HG03342 (cell line): Measurements from ENCODE around the gene DZANK1.
A peak's percentile ranks its signal among the peaks of the same experiment; 100 is the strongest.
"Not testable (repeated sequence)": the region's sequence is repeated elsewhere in the genome, so short reads cannot be mapped to it uniquely, and the experiment has no call there.

ENCODE experiments used
- ATAC-seq: cut with Tn5 transposase; IDR thresholded peaks from one replicate; pipeline ENCODE4 v1.9.1; 2021; ENCODE audit warnings: mild to moderate bottlenecking, moderate library complexity; ENCODE audit not compliant: unreplicated experiment

The DZANK1 gene

GRCh38 chr20:18440403-18440802 lies 26.4 kb downstream of the DZANK1 start:
- no peak for ATAC-seq

- ATAC-seq = no peak
Measured at GRCh38 chr20:18436847-18437246, 30.0 kb downstream of the DZANK1 start.

GRCh38 chr20:18431206-18431605 lies 35.6 kb downstream of the DZANK1 start:
- no peak for ATAC-seq

- no peak for ATAC-seq
Measured at GRCh38 chr20:18430172-18430826, 36.5 kb downstream of the DZANK1 start.

- no peak for ATAC-seq
Measured at GRCh38 chr20:18428490-18429173, 38.2 kb downstream of the DZANK1 start.

- ATAC-seq = no peak
Measured at GRCh38 chr20:18427214-18427613, 39.6 kb downstream of the DZANK1 start.

- no peak for ATAC-seq
Measured at GRCh38 chr20:18421608-18422007, 45.2 kb downstream of the DZANK1 start.

GRCh38 chr20:18416486-18416885 lies 50.3 kb downstream of the DZANK1 start:
- no peak for ATAC-seq

GRCh38 chr20:18414140-18414539 lies 52.7 kb downstream of the DZANK1 start:
- no peak for ATAC-seq

GRCh38 chr20:18412221-18412901 lies 54.5 kb downstream of the DZANK1 start:
- peak; percentile 39 for ATAC-seq

GRCh38 chr20:18405826-18406225 lies 61.0 kb downstream of the DZANK1 start:
- ATAC-seq = no peak

GRCh38 chr20:18404172-18404571 lies 62.7 kb downstream of the DZANK1 start:
- no peak for ATAC-seq

GRCh38 chr20:18403269-18403668 lies 63.6 kb downstream of the DZANK1 start:
- ATAC-seq = no peak

GRCh38 chr20:18401305-18401704 lies 65.5 kb downstream of the DZANK1 start:
- ATAC-seq = no peak

- ATAC-seq = no peak
Measured at GRCh38 chr20:18400460-18400859, 66.4 kb downstream of the DZANK1 start.

GRCh38 chr20:18398713-18399112 lies 68.1 kb downstream of the DZANK1 start:
- ATAC-seq = not testable (repeated sequence)

- ATAC-seq = no peak
Measured at GRCh38 chr20:18397030-18397429, 69.8 kb downstream of the DZANK1 start.

- ATAC-seq = no peak
Measured at GRCh38 chr20:18395544-18395943, 71.3 kb downstream of the DZANK1 start.

GRCh38 chr20:18394363-18394762 lies 72.5 kb downstream of the DZANK1 start:
- ATAC-seq = no peak

GRCh38 chr20:18391686-18392085 lies 75.1 kb downstream of the DZANK1 start:
- no peak for ATAC-seq

- no peak for ATAC-seq
Measured at GRCh38 chr20:18390201-18390600, 76.6 kb downstream of the DZANK1 start.

- no peak for ATAC-seq
Measured at GRCh38 chr20:18388860-18389259, 78.0 kb downstream of the DZANK1 start.
